HEK293T (cell line): Measurements from ENCODE around the gene LAMP1.
"Not testable (repeated sequence)": the region's sequence is repeated elsewhere in the genome, so short reads cannot be mapped to it uniquely, and the experiment has no call there.

Source experiments
- ELF4 ChIP-seq: fragments of 450-650 bp; IDR thresholded peaks from 2 replicates; pipeline ENCODE4 v1.6.1; 2017; ENCODE audit warnings: antibody characterized with exemption
- FOXK2 ChIP-seq: fragments of 450-650 bp; IDR thresholded peaks from 2 replicates; pipeline ENCODE4 v1.6.1; 2016; ENCODE audit warnings: mild to moderate bottlenecking
- FOXM1 ChIP-seq: fragments of 450-650 bp; IDR thresholded peaks from 2 replicates; pipeline ENCODE4 v1.6.1; 2017; ENCODE audit warnings: mild to moderate bottlenecking, borderline replicate concordance
- SP1 ChIP-seq: fragments of 450-650 bp; IDR thresholded peaks from 2 replicates; pipeline ENCODE4 v1.6.1; 2017
- SUZ12 ChIP-seq: fragments of 450-650 bp; IDR thresholded peaks from 2 replicates; pipeline ENCODE4 v1.6.1; 2016; ENCODE audit warnings: mild to moderate bottlenecking

- not testable (repeated sequence) for TF ChIP-seq SUZ12, FOXM1, FOXK2, ELF4, SP1
Measured at GRCh38 chr13:113257908-113258307, 39.1 kb upstream of the LAMP1 start.
